ENCODE data around the gene SHROOM4.

Gene SHROOM4

DNA sequence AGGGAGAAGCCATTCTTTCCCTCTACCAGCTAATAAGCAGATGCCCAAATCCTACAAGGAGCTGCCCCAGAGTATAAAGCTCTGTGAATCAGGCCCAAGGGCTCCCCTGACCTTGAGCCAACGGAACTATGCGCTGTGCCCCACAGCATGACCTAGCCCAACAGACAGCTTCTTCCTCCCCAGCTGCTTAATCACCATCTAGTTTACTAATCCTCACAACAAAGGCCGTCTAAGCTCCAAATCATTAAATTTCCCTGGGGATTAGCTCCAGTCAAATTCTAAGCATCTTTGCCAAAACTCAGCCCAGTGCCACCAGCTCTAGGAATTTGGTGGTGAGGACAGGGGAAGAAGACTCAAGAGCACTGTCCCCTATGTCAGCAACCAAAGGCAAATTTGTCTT lies 113.1 kb downstream of the SHROOM4 start:
- DNase-seq = no peak

DNA sequence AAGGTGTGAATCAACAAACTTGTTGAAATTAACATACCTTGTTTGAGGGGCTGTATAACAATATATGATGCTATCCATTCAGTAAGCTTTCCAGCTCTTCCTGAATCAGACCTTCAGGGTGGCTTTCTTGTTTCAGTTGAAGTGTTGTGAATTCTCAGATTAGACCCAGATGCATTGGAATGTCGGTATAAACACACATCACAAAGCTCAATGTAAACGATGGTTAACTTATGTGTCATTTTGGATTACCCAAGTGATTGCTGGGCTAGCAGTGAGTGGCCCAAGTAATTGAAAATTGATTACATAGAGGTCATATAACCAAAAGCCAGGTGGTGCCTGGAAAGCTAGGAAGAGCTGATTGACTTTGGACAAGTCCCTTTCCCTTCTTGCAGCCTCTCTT lies 115.0 kb downstream of the SHROOM4 start:
- DNase-seq = no peak

DNA sequence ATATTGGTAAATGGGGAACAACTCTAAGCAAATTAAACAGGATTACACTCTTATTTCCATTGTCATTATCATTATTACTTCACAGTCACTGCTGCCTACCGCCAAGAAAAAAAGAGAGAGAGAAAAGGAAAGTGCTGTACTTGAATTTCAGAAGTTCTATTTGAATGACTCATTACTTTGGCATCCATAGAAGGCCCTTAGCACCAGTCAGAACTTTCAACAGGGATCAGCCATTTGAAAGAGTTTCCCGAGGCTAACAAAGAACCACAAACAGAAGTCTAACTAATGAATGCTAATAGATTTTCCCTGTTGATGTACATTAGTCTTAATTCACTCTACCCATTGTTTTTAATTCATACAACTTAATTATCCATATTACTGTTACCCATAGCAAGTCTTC lies 116.3 kb downstream of the SHROOM4 start:
- no peak for DNase-seq

DNA sequence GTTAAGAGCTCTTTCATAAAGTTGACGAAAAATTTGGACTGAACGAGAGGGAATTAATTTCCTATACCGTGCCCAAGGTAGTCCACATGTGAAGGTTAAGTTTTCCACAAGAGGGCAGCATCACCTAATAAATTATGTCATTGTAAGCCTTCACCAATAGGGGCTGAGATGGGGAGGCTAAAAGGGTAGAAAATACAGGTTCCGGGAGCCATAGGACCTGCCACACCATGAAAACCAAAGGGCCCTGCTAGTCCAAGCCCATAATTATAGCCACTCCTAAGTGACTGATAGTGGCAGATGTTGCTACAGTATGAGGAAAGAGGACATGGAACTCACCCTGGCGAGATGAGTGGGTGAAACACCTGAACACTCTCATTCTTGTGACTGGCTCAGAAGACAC lies 122.2 kb downstream of the SHROOM4 start:
- DNase-seq = no peak

DNA sequence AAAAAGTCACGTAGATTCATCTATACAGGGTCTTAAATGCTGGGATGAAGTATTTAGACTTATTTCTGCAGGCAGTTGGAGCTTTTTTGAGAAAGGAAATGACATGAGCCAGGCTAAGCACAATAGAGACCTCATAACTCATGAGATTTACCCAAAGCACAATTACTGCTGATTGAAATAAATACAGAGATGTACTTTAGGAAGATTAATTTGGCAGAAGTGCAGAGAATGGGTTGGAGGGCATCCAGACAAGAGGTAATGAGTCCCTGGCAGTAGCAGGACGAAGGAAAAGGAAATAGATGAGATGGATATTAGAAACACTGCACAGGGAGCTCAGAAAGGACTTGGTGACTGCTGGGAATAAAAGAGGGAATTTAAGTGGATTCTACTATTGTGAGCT lies 129.1 kb downstream of the SHROOM4 start:
- no peak for DNase-seq

DNA sequence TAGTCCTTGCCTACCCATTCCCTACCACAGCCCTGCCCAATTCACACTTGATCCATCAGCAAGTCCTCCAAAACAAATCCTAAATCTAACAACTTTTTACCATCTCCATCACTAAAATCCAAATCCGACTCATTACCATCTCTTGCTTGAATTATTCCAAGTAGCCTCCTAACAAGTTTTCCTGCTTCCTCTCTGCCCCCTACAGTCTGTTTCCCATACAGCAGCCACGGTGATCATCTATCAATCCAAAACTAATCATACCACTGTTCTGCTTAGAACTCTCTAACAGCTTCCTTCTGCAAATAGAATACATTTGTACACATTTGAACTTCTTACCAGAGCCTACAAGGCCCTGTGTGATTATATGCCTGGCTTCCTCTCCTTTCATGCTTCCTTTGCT lies 133.0 kb downstream of the SHROOM4 start:
- DNase-seq = no peak

DNA sequence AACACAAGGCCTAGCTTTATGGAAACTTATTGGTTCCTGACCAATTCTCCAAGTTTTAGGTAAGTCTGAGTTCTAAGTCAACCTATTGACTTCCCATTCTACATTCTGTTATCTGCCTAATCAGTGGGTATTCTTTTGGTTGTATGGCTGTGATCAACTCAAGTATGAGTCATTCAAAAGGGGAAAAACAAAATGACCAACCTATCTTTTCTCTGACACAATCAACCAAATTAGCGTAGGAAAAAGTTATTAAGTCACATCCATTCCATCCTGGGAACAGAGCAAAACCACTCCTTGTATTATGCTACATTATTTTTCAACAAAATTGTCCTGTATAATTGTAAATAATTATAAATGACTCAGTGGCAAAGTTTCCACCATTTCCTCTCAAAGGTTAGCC lies 136.2 kb downstream of the SHROOM4 start:
- no peak for DNase-seq

DNA sequence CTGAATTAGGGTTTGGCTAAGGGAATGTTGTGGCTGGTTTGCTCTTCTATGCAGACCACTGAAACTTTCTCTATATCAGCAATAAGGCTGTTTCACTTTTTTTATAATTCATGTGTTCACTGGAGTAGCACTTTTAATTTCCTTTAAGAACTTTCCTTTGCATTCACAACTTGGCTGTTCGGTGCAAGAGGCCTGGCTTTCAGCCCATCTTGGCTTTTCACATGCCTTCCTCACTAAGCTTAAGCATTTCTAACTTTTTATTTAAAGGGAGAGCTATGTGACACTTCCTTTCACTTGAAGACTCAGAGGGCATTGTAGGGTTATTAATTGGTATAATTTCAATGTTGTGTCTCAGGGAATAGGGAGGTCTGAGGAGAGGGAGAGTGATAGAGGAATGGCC lies 142.3 kb downstream of the SHROOM4 start:
- no peak for DNase-seq

DNA sequence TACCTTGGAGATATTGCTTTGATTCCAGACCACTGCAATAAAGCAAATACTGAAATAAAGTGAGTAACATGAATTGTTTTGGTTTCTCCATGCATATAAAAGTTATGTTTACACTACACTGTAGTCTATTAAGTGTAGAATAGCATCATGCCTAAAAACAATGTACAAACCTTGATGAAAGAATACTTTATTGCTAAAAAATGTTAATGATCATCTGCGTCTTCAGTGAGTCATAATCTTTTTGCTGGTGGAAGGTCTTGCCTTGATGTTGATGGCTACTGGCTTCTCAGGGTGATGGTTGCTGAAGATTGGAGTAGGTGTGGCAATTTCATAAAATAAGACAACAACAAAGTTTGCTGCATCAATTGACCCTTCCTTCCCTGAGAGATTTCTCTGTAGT lies 145.1 kb downstream of the SHROOM4 start:
- no peak for DNase-seq

DNA sequence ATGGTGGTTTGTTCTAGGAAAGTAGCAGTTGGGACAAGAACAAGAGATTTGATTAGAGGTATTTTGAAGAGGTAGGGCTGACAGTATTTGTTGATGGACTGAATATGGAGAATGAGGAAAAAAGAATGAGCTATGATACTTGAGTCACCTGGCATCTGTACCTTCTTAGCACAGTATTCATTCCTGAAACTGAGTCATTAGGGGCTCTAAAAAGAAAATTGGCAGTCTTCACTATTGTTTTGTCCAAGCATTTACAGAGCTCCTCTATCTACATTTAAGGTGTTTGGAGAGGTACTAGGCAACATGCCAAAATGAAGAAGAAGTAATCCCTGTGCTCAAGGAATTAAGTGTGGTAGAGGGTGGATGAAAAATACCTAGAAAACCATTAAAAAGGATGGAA lies 165.8 kb downstream of the SHROOM4 start:
- no peak for DNase-seq

DNA sequence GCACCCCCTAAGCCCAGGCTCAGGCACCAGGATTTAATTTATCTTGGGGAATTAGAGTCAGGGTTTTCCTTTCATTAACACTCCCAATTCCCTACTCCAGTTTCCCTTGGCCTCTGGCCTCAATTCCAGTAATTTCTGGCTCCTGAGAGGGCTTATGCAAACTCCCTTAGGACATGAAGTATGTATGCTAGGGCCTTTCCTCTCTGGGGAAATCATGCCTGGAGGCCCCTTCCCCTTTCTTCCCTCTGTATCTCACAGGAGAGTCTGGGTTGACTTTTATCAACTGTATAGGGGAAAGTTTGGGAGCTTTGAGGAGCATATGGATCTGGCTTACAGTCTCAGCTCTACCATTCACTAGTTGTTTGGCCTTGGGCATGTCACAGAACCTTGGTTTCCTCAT lies 169.5 kb downstream of the SHROOM4 start:
- no peak for DNase-seq

DNA sequence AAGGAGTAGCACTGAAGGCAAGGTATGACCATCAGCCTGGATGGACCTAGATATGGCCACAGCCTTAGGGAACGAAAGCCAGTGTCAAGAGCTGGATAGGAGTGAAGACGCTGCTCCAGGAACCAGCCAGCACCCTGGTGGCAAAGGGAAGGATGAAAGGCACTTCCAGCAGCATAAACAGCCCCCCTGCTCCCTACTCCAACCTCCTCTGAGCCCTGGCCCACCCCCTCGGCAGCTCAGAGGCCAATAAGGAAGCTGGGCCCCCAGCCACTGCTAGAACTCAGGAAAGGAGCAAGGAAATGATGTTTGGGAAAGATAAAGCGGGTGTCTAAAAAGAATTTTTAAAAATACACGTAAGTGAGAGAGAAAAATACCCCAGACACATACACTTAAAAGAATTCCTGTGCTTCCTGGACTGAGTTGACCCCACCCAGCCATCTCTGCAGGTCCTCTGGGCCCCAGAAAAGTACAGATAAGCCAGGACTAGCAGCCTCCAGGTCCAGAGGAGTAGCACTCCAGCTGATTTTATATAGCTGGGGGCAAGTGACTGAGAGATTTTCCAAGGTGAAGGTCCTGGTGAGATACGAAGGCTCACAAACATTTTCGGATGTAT lies 170.4 kb downstream of the SHROOM4 start:
- peak; percentile 41 for DNase-seq

DNA sequence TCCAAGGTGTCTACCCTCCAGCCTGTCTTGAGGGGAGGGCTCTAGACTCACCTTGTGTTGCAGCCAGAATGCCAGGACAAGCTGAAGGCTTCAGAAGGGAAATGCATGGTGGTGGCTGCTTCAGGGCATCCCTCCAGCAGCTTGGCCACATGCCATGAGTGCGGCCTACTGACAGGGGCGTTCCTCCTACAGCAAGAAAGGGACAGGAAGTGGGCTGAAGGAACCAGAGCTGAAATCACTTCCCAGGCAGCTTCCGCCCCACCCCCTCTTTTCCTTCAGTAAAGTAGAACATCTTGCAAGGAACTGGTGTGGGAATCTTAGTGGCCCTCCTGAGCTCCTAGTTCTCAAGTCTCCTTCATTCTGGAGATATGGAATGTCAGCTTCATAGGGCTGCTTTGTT lies 175.9 kb downstream of the SHROOM4 start:
- no peak for DNase-seq

DNA sequence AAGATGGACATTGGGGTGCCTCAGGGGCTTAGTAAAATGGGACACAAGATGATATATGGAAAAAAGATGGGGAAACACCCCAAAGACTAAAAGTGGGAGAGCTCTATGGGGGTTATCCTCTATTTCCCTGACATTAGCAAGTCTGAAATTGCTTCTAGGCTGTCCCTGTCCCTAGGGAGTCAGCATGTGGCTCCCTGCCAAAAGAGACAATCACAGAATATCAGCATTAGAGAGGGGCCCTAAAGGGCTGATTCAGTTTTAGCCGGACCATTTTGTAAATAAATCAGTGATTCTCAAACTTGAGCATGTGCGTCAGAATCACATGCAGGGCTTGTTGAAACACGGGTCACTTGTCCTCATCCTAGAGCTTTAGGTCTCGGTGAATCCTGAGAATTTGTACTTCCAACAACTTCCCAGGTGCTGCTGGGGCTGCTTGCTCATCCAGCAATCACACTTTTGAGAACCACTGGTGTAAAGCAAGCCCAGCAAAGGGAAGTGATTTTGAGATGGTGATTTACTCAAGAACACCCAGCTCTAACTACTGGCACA lies 178.1 kb downstream of the SHROOM4 start:
- DNase-seq = no peak

DNA sequence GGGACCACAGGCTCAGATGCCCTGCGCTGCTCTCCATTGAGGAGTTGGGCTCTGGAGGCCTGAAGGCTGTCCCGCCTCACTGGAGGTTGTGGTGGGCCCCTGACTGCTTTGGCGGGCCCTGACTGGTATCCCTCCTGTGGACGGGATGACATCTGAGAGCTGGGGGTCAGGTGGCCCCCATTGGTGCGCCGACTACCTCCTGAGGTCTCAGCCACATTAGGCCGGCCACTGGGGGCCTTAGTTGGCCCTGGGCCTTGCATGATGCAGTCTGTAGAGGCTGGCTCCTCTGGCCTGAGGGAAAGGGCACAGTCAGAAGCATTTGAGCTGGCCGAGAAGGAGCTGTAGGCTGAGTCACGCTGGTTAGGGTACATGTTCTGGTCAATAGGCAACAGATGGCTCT lies 178.8 kb downstream of the SHROOM4 start:
- no peak for DNase-seq

DNA sequence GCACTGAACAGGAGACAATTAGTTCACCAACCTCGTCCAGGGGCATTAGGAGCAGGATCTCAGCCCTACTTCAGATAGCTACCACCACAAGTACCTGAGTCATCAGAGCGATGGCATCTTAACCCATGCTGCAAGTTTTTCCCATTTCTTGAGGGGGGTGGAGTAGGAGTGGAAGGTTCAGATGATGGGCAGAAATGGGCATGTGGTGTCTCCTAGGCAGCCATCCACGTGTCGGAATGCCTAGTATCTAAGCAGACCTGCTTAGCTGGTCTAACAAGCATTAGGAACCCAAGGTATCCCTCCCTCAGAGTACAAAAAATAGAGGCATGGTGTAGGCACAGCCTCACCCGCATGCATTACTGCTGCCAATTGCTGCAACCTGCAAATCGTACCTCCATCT lies 184.2 kb downstream of the SHROOM4 start:
- no peak for DNase-seq

DNA sequence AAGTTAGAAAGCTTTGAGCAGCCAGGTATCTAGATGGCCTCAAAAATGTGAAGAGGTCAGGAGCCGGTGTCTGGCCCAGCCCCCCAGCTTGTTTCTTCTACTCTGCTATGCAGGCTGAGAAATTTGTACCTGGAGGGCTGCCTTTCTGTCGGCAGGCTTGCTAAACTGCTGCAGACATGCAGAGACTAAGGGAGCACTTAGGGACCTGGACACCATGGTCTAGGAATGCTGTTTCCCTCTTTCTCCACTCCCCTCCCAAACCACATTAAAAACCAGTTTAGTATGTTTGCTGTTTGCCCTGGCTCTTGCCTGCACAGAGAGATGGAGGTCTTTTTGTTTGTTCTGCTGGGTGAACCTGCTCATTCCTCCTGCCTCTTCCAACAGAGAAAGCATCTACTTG lies 186.3 kb downstream of the SHROOM4 start:
- DNase-seq = no peak

DNA sequence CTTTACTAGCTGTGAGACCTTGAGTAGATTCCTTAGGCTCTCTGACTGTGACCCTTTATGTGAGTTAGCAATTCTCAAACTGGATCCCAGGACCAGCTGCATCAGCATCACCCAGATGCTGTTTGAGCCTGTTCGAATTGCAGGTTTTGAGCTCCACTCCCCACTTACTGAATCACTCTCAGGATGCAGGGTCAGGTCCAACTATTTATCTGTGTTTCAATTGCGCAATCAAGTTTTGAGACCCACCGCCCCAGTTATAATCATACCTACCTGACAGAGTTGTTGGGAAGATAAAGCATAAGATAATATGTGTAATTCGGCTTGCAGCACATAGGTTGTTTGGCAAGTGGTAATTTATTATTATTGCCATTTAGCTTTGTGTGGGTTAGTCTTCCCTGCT lies 187.6 kb downstream of the SHROOM4 start:
- DNase-seq = no peak

DNA sequence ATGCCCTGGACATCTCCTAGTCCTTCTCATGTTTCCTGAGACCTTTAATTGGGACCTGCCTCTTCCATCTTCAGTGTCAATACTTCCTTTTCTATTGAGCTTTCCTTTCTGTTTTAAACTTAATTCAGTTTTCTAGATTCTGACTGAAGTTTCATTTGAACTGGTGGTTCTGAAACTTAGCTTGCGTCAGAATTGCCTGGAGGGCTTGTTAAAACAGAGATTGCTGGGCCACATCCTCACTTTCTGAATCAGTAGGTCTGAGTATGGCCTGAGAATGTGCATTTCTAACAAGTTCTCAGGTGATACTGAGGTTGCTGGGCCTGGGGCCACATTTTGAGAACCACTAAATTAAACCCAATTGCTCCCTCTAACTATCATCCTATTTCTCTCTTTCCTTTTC lies 191.2 kb downstream of the SHROOM4 start:
- DNase-seq = no peak

DNA sequence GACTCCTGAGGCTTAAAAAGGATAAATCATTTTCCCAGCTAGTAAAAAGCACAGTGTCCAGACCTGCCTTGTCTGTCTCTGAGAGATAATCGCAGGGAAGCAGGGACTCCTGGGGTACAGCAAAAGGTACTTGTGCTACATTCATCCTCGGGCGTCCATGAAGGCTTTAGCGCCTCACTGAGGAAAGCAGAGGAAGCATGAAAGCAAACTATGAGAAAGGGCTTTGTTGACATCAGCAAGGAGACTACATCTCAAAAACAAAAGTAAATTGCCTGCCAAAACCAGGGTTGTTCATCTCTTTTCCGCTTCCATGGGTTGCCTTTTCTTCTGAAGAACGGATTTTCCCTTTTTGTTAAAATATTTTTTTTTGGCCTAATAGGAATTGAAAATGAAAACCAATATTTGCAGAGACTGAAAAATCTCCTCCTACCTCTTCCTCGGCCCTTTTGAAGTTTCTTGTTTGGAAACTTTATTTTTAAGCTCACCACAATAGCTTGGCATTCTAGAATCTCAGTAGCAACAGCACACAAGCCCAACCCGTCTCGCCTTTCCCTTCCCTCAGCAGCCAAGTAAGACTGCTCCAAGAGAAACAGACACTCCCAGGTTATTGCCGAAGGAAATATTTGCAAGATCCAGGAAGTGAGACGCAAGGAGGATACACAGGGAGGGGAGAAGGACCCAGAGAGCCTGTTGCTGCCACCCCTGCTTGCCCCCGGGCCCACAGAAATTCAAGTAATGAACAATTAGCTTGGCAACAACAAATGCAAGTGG lies 195.0 kb downstream of the SHROOM4 start:
- no peak for DNase-seq

DNA sequence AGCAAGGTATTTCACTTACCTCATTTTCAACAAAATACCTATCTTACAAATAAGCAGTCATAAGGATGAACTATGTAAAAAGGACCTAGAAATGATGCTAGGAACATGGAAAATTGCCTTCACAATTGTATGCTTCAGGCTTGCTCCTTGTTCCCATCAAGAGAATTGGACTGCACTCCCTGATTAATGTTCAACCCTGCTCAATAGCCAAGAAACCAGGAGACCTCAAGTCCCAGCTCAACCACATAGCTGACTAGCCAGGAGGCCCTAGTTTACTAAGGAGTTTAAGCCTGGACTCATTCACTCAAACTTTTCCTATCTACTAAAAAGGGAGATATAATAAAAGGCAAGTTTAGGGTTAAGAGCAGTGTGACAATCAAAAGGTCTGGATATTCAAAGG lies 196.8 kb downstream of the SHROOM4 start:
- DNase-seq = no peak

DNA sequence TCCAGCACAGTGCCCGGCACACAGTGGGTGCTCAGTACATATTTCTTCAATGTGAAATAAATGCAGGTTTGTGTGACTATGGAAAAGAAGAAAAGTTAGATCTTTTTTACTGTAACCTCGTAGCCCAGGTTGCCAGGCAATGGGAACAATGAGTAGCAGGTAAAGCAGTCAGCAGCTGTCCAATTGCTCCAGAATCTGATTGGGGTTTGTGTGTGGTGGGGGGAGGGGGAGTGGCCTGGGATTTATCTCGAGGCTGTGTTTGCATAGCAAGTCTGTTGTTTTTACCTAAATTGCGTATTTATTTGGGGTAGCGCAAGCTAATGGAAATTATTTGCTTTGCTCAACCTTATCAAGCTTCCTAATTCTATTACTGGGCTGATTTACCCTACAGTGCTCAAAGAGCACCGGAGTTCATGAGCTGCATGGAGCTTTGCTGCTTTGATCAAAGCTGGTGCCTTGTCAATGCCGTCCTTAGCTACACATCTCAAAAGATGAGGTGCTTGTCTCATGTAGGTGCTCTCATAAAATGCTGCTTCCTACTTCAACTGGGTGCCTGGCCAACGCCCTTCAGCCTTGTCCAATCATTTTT lies 198.3 kb downstream of the SHROOM4 start:
- DNase-seq = no peak

DNA sequence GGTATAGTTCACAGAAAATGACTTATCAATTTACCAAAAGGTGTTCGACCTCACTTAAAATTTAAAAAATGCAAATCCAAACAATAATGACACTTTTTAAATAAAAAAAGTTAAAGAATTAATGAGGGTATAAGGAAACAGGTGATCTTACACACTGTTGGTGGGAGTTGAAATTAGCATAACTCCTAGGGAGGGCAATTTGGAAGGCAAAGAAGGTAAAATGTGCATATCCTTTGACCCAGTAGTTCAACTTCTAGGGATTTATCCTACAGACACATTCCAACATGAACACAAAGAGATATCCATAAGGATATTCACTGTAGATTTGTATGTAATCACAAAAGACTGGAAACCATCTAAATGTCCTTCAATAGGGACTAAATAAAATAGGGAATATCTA lies 199.5 kb downstream of the SHROOM4 start:
- DNase-seq = no peak

DNA sequence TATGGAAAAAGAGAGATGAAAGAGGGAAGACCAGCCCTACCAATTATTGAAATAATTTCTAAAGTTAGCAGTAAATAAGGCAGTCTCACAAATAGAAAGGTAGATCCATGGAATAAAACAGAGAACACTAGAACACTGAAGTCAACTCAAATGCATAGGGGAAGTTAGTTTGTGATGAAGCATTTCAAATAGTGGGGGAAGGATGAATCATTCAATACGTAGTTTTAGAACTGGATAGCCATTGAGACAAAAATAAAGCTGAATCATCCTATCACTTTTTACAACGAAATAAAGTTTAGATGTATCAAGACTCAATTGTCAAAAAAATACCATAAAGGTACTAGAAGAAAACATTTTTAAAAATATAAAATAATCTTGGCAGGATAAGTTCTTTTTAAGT lies 200.1 kb downstream of the SHROOM4 start:
- no peak for DNase-seq
